HG03521 (cell line): ENCODE measurements around the gene DPP3.
A peak's percentile ranks its signal among the peaks of the same experiment; 100 is the strongest.

Experiments
- ATAC-seq: cut with Tn5 transposase; IDR thresholded peaks from one replicate; pipeline ENCODE4 v1.9.1; 2021; ENCODE audit warnings: mild to moderate bottlenecking, moderate library complexity; ENCODE audit not compliant: unreplicated experiment

The DPP3 gene

GRCh38 chr11:66464916-66465315 lies 15.3 kb upstream of the DPP3 start:
- no peak for ATAC-seq

GRCh38 chr11:66465373-66466224 lies 14.6 kb upstream of the DPP3 start:
- ATAC-seq: no peak

GRCh38 chr11:66466225-66467033 lies 13.8 kb upstream of the DPP3 start, which contains the start of gene PELI3:
PELI3 (plus strand) TSS chr11:66466905; CDS start chr11:66468129, 1,224 bp downstream.
- ATAC-seq: peak; percentile 84

- peak; percentile 30 for ATAC-seq
These were observed 13.1 kb upstream of the DPP3 start for GRCh38 chr11:66467034-66467659.

GRCh38 chr11:66467756-66468155 lies 12.5 kb upstream of the DPP3 start:
- no peak for ATAC-seq

- ATAC-seq: no peak
These were observed 11.5 kb upstream of the DPP3 start for GRCh38 chr11:66468691-66469090.

- no peak for ATAC-seq
These were observed 10.8 kb upstream of the DPP3 start for GRCh38 chr11:66469441-66469840.

- ATAC-seq: no peak
These were observed 10.2 kb upstream of the DPP3 start for GRCh38 chr11:66470015-66470414.

- ATAC-seq: no peak
These were observed 9.1 kb upstream of the DPP3 start for GRCh38 chr11:66471142-66471541.

- ATAC-seq: no peak
These were observed 8.2 kb upstream of the DPP3 start for GRCh38 chr11:66472054-66472453.

- no peak for ATAC-seq
These were observed 7.1 kb upstream of the DPP3 start for GRCh38 chr11:66473167-66473566.

GRCh38 chr11:66473608-66474515 lies 6.4 kb upstream of the DPP3 start:
- no peak for ATAC-seq

GRCh38 chr11:66475349-66476172 lies 4.7 kb upstream of the DPP3 start:
- ATAC-seq: no peak

GRCh38 chr11:66476173-66476840 lies 3.9 kb upstream of the DPP3 start:
- ATAC-seq: no peak

GRCh38 chr11:66476841-66477251 lies 3.4 kb upstream of the DPP3 start:
- no peak for ATAC-seq

GRCh38 chr11:66477263-66478201 lies 2.7 kb upstream of the DPP3 start:
- no peak for ATAC-seq

- ATAC-seq: no peak
These were observed 1.4 kb upstream of the DPP3 start for GRCh38 chr11:66478729-66479393.
